C4-2B (cell line): ENCODE data around the gene RPL35A.
"Not testable (repeated sequence)": the region's sequence is repeated elsewhere in the genome, so short reads cannot be mapped to it uniquely, and the experiment has no call there.

Experiments used
- H3K27ac ChIP-seq: fragments of 450-650 bp; 2 replicates; pipeline ENCODE4 v1.5.1; 2017
- ZFX ChIP-seq: fragments of 450-650 bp; IDR thresholded peaks from 2 replicates; pipeline ENCODE4 v1.6.1; 2017
- TF ChIP-seq, protein P1 (sequence below): fragments of 450-650 bp; conservative IDR thresholded peaks from 2 replicates; pipeline ENCODE4 v1.5.1; 2017; ENCODE audit warnings: mild to moderate bottlenecking

Gene RPL35A

DNA sequence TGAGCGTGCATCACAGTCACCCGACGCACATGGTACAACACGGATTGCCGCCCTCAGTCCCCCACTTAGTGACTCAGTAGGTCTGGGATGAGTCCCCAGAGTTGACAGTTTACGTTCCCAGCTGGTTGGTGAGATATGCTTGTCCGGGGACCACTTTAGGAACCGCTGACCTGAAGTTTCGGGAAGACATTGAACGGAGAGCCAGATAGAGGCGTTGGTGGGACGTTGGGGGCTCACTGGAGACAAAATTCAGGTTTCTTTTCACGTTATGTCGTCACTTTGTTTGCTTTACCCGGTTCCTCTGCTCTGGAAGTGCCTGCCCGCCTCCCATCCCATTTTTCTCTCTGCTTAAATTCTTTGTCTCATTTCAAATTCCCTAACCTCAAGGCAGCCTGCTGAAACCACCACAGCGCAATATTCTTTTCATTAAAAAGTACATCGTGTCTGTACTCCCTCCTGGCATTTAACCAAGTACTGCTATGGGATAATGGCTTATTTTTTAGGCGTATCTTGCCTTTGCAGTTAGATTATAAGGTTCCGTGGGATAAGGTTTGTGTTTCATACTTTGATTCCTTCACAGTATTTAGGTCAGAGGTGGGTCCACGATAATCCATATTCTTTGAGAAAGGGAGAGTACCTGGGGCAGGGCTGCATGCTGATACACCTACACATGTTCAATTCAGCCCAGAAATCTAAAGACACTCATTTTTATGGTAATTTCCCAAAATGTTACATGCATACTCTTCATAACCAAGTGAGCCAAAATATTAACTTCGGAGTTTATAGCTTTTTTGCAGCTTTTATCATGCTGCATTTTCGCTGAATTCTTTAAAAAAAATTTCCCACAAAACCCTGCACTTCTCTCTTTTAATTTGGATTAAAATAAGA, 10.9 kb downstream of the RPL35A start:
- H3K27ac ChIP-seq = peak overlapping the region; percentile 70
- no peak for TF ChIP-seq ZFX
- TF ChIP-seq, protein P1, sequence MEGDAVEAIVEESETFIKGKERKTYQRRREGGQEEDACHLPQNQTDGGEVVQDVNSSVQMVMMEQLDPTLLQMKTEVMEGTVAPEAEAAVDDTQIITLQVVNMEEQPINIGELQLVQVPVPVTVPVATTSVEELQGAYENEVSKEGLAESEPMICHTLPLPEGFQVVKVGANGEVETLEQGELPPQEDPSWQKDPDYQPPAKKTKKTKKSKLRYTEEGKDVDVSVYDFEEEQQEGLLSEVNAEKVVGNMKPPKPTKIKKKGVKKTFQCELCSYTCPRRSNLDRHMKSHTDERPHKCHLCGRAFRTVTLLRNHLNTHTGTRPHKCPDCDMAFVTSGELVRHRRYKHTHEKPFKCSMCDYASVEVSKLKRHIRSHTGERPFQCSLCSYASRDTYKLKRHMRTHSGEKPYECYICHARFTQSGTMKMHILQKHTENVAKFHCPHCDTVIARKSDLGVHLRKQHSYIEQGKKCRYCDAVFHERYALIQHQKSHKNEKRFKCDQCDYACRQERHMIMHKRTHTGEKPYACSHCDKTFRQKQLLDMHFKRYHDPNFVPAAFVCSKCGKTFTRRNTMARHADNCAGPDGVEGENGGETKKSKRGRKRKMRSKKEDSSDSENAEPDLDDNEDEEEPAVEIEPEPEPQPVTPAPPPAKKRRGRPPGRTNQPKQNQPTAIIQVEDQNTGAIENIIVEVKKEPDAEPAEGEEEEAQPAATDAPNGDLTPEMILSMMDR = no peak

DNA sequence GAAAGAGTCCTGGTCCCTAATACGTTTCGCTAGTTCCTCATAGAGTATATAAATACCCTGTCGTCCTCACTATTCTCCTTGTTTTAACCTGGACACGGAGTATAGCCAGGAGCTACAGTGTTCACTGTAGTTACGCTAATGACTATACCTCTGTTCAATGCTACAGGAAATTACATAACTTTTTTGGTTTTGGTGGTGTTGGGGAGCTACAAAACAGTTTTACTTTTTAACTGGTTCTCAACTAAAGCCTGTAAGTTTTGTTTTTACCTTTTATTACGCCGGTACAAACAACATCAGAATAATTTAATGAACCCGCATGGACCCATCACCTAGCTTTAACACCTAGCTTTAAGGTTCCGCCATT, 11.6 kb downstream of the RPL35A start:
- no peak overlapping the region for H3K27ac ChIP-seq
- TF ChIP-seq ZFX = no peak
- TF ChIP-seq, protein P1 = no peak

DNA sequence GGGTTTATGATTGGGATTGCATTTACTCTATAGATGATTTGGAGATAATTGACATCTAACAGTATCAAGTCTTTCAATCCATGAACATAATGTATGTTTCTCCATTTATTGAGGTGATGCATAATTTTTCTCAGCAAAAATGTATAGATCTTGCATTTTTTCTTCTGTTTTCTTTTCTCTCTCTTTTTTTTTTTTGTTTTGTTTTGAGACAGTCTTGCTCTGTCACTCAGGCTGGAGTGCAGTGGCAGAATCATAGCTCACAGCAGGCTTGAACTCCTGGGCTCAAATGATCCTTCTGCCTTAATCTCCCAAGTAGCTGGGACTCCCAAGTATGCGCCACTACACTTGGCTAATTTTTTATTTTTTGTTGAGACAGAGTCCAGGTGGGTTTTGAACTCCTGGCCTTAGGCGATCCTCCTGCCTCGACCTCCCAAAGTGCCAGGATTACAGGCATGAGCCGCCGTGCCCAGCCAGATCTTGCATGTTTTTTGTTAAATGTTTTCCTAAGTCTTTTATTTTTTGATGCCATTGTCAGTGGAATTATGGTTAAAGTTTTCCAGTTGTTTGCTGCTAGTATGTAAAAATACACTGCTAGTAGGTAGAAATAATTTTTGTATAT, 13.1 kb downstream of the RPL35A start:
- TF ChIP-seq ZFX = no peak
- TF ChIP-seq, protein P1 = no peak

DNA sequence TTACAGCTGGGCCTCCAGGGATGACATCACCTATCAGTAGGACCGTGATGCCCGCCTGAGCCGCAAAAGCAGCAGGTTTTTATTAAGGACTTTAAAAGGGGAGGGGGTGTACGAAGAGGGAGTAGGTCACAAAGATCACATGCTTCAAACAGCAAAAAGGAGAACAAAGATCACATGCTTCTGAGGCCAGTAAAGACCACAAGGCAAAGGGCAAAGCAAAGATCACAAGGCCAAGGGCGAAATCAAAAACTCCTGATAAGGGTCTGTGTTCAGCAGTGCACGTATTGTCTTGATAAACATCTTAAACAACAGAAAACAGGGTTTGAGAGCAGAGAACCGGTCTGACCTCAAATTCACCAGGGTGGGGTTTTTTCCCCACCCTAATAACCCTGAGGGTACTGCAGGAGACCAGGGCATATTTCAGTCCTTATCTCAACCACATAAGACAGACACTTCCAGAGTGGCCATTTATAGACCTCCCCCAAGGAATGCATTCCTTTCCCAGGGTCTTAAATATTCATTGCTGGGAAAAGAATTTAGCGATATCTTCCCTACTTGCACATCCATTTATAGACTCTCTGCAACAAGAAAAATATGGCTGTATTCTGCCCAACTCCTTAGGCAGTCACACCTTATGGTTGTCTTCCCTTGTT, 17.5 kb downstream of the RPL35A start:
- not testable (repeated sequence) for H3K27ac ChIP-seq

More for the DNA sequence above, 13.1 kb downstream of the RPL35A start:
- H3K27ac ChIP-seq = no peak overlapping the region

DNA sequence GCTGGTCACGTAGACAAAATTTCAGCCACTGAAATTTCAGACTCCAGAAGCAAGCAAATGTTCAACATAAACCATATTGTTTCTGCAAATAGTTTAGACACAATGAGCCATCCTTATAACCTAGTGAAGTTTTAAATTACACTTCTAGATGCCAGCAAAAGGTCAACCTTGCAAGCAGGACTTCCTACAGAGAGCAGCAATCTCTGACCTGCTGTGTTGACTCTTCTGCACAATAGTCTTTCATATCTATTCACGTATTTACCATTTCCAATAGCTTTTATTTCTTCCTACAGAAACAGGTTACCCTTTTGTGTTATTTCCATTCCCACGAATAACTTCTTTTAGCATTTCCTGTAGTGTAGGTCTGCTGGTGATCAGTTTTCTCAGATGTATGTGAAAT, 20.6 kb downstream of the RPL35A start:
- H3K27ac ChIP-seq = no peak overlapping the region
- TF ChIP-seq, protein P1 = no peak
- TF ChIP-seq ZFX = no peak

DNA sequence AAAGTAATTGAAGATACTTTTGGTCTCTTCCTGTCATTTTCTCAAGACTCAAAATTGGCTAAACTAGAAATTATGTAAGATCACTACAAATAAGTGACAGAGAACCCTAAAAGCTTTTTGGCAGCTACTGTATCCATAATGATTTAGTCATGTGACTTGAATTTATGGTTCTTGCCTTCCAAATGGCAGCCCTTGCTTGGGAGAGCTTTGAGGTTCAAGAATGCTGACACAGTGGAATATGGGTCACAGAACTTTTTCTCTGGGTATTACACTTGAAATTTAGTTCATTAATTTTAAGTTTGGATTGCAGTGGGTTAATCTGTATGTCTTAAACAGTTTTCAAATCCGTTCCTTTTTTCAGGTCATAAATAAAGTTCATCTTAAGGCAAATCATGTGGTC, 24.0 kb downstream of the RPL35A start:
- H3K27ac ChIP-seq = no peak overlapping the region
- TF ChIP-seq, protein P1 = no peak
- TF ChIP-seq ZFX = no peak

DNA sequence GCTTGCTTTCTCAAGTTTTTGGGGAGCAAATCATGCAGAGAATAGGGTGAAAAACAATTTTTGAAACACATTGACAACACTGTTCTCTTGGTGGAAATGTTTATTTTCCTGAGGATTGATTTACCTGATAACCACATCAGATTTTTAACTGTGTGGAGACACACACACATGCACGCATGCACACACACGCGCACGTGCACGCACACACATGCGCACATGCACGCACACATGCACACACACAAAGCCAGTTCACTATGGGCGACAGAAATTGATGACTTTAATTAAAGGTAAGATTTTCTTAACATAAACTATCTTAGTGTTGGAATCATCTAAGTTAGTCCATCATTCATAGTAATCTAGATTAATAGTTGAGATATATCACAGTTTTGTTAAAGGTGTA, 25.3 kb downstream of the RPL35A start:
- no peak overlapping the region for H3K27ac ChIP-seq
- no peak for TF ChIP-seq ZFX
- TF ChIP-seq, protein P1 = no peak
